ENCODE measurements around the gene DDX3Y.

The DDX3Y gene

DNA sequence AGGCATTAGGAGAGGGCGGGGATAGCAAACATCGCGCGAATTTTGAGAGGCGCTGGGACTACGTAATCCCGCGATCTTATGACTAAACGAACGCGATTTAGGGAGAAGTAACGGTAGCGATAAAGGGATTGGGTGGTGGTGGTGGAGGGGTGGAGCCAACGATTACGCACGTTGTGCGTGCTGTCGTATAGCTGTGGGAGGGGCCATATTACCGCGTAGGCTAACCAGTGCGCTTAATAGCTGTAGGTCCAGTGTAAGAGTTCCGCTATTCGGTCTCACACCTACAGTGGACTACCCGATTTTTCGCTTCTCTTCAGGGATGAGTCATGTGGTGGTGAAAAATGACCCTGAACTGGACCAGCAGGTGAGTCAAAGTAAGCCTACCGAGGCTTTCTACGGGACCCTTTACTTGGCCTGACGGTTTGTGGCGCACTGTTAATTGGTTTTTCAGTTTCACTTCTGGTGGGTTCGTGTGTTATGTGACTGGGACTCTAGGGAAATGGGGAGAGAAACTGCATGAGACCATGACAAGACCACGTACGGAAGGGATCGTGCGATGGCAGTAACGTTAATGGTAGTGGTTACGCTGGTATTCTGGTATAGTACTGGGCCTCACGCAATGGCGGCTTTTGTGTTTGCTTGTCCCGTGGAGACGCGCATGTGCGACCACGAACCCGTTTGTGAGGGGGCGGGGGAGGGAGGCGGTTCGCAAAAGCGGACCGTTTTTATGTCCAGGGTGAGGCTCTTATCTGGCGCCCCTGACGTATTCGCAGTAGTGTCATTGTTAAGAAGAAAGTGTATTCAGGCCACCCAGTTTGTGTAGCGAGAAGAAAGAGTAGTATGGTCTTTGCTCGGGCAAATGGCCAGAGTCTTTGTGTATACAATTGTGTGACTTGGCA is at the start of gene DDX3Y:
Gene DDX3Y (plus strand): TSS at position 251 of the 899 bp plus-strand sequence. CDS start 69 bp downstream, at position 320.
- no peak for DNase-seq (ENCODE audit: low read depth)
- H3K4me3 ChIP-seq (ENCODE audit: control insufficient read depth, low read depth, low read length), result no peak within 1 kb of the TSS

GRCh38 chrY:12855791-12856275 is 48.8 kb upstream of the DDX3Y start:
- no peak for DNase-seq (ENCODE audit: low read depth)
- H3K4me3 ChIP-seq (ENCODE audit: control insufficient read depth, low read depth, low read length), result no peak overlapping the region
- TF ChIP-seq, protein P1, sequence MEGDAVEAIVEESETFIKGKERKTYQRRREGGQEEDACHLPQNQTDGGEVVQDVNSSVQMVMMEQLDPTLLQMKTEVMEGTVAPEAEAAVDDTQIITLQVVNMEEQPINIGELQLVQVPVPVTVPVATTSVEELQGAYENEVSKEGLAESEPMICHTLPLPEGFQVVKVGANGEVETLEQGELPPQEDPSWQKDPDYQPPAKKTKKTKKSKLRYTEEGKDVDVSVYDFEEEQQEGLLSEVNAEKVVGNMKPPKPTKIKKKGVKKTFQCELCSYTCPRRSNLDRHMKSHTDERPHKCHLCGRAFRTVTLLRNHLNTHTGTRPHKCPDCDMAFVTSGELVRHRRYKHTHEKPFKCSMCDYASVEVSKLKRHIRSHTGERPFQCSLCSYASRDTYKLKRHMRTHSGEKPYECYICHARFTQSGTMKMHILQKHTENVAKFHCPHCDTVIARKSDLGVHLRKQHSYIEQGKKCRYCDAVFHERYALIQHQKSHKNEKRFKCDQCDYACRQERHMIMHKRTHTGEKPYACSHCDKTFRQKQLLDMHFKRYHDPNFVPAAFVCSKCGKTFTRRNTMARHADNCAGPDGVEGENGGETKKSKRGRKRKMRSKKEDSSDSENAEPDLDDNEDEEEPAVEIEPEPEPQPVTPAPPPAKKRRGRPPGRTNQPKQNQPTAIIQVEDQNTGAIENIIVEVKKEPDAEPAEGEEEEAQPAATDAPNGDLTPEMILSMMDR (IDR thresholded peaks at IDR 0.05; ENCODE audit: control insufficient read depth, insufficient read depth, low read depth, low read length, missing control alignments), result no peak

More for the DNA sequence above, at the start of gene DDX3Y:
- TF ChIP-seq, protein P1 (IDR thresholded peaks at IDR 0.05; ENCODE audit: control insufficient read depth, insufficient read depth, low read depth, low read length, missing control alignments), result no peak

DNA sequence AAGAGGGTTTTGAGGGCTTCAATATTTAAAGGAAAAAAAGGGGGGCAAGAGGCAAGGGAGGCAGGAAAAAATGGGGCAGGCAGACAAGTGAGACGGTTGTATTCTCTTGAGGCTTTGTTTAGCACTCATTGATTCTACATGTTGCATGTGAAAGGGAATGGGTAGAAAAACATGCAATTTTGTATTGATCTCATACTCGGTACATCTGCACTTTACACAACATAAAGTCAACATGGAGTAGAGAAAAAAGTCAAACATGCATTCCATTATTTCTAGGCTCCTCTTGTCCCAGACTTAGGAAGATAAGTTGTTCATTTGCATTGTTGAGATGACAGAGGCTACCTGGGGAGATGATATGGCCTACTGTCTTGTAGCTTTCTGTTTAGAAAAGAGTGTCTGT is 36.7 kb upstream of the DDX3Y start:
- no peak overlapping the region for H3K4me3 ChIP-seq (ENCODE audit: control insufficient read depth, low read depth, low read length)
- DNase-seq (ENCODE audit: low read depth), result no peak
- TF ChIP-seq, protein P1 (IDR thresholded peaks at IDR 0.05; ENCODE audit: control insufficient read depth, insufficient read depth, low read depth, low read length, missing control alignments), result no peak

DNA sequence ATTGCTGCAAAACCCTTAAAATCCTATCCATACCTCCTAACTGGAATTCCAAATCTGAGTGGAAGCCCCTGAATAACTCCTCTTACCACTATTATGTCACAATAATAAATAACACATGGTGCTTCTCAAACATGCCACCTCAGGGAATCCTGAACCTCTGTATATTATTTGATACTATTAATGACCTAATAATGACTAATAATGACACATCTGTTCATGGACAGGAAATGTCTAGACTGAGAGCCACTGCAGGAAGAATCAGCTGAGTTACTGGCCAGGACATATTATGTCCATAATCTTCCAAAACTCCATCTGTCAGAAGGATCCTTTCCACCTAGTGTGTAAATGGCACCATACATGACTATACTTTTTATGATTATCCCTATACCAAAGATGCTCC is 7.7 kb upstream of the DDX3Y start:
- DNase-seq (ENCODE audit: low read depth), result no peak
- no peak overlapping the region for H3K4me3 ChIP-seq (ENCODE audit: control insufficient read depth, low read depth, low read length)
- TF ChIP-seq, protein P1 (IDR thresholded peaks at IDR 0.05; ENCODE audit: control insufficient read depth, insufficient read depth, low read depth, low read length, missing control alignments), result no peak

DNA sequence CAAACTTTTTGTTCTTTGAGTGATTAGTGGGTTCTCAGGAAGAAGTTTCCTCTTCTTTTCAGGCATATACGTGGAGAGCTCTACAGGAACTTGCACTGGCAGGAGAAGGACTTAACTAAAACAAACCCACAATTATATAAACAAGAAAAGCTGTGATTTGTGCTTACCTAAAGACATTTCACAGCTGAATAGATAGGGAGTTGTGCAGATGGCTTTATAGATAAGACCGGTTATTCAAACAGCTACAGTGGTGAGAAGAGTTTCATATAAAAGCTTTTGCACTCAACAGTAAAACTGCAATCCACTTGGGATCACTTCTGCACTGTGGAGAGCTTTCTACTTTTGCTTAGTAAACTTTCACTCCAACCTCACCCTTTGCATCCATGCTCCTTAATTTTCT is 6.1 kb upstream of the DDX3Y start:
- TF ChIP-seq, protein P1 (IDR thresholded peaks at IDR 0.05; ENCODE audit: control insufficient read depth, insufficient read depth, low read depth, low read length, missing control alignments), result no peak
- DNase-seq (ENCODE audit: low read depth), result no peak
- H3K4me3 ChIP-seq (ENCODE audit: control insufficient read depth, low read depth, low read length), result no peak overlapping the region

GRCh38 chrY:12905517-12905872 is 827 bp downstream of the DDX3Y start:
- no peak for DNase-seq (ENCODE audit: low read depth)
- no peak overlapping the region for H3K4me3 ChIP-seq (ENCODE audit: control insufficient read depth, low read depth, low read length)
- TF ChIP-seq, protein P1 (IDR thresholded peaks at IDR 0.05; ENCODE audit: control insufficient read depth, insufficient read depth, low read depth, low read length, missing control alignments), result no peak

Data from AG09309 (cell line).